Measurements from ENCODE around the gene KSR2.

GRCh38 chr12:117453961-117454360 is 514.8 kb downstream of the KSR2 start:
- TF ChIP-seq SMC3 (IDR thresholded peaks at IDR 0.05; ENCODE audit: borderline replicate concordance, low read length) (no peak), HCFC1 (IDR thresholded peaks at IDR 0.05; ENCODE audit: low read length) (no peak), CTCF (IDR thresholded peaks at IDR 0.05 in 2 of 3, conservative IDR thresholded peaks at IDR 0.05 in 1 of 3; ENCODE audit: control insufficient read depth in 2 of 3, extremely low read depth in 1 of 3, insufficient read depth in 1 of 3, low read depth in 3 of 3, low read length in 3 of 3) (no peak), ESRRA (IDR thresholded peaks at IDR 0.05; ENCODE audit: low read length) (no peak), BCL3 (IDR thresholded peaks at IDR 0.05; ENCODE audit: borderline replicate concordance, insufficient read depth, low read depth, low read length, poor library complexity, severe bottlenecking) (no peak), BCLAF1 (IDR thresholded peaks at IDR 0.05) (no peak), TAF1 (IDR thresholded peaks at IDR 0.05; ENCODE audit: borderline replicate concordance, low read depth, low read length) (no peak), PRDM15 (CRISPR knock-in tag; IDR thresholded peaks at IDR 0.05) (no peak), CHD2 (IDR thresholded peaks at IDR 0.05; ENCODE audit: borderline replicate concordance, low read depth, low read length) (no peak), RAD21 (IDR thresholded peaks at IDR 0.05; ENCODE audit: insufficient read depth, low read depth, low read length) (no peak), PAX8 (IDR thresholded peaks at IDR 0.05) (no peak), NBN (IDR thresholded peaks at IDR 0.05) (no peak), POLR2AphosphoS5 (IDR thresholded peaks at IDR 0.05; ENCODE audit: low read length) (no peak)

Measured in GM12878 (cell line).